H1 (cell line): Measurements from ENCODE around the gene SLC1A2. TPM values are rescaled to one million over a fixed set of nuclear protein-coding genes. Genes with fewer than 3 reads are reported as not detected.

Experiments used
- BCL11A ChIP-seq, 2 experiments: IDR thresholded peaks; one replicate each; pipeline ENCODE4 v1.6.1; 2011; ENCODE audit warnings: low read depth in 2 of 2, low read length in 2 of 2, mild to moderate bottlenecking in 2 of 2
- GABPA ChIP-seq: IDR thresholded peaks from 2 replicates; pipeline ENCODE4 v1.6.1; 2011; ENCODE audit warnings: mild to moderate bottlenecking, low read length, moderate library complexity, borderline replicate concordance; ENCODE audit not compliant: insufficient read depth
- polyA plus RNA-seq, 7 experiments: library from polyadenylated mRNA; depleted of rRNA in 3 of 7; stranded (reverse) in 5 of 7; unstranded in 2 of 7; fragments of >200 nt in 5 of 7; fragments of 200-250 nt in 2 of 7; gene quantifications; 1 replicate in 5 of 7; 2 replicates in 1 of 7; 4 replicates in 1 of 7; pipeline versions ENCODE4 v1.2.1 to v1.2.3, GENCODE V29; 2011 to 2013; ENCODE audit warnings: missing spikeins in 2 of 7, mixed read lengths in 2 of 7
- total RNA-seq: library from RNA; stranded (reverse); fragmentation: NEBNext Ultra II Directional; extraction: Animal tissue kit (Norgen Biotek cat#: 25700); gene quantifications from 2 replicates; pipeline ENCODE4 v1.2.1, GENCODE V29; 2021

Gene SLC1A2
- total and polyA plus RNA-seq, 2 of the 8 experiments (the other 6 are each of a cell fraction or from before 2014, with no cell fraction given) = 0.57 to 1.2 TPM

DNA sequence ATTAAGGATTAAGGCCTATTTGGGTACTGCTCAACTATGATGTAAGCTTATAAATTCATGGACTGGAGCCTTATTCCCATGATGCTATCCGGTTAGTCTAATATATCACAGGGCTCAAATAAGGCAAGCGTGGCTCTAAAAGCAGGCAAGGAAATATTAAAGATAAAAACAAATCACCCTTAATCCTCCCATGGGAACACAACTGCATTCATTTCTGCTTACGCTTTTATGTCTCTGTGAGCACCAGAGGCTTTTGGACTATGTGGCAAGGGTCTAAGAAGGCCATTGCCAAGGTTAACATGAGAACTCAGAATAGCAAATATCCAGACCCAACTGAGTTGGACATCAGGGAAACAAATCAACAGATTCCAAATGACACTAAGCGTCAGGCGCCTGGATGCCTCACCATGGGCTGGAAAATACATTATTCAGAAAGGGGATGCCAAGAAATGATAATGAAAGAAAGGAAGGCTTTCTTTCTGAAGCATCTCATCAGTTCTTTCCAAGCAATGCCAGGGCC, 138.1 kb downstream of the SLC1A2 start (continued):
- TF ChIP-seq BCL11A (IDR thresholded peaks at IDR 0.05; ENCODE audit: low read depth in 2 of 2, low read length in 2 of 2) = no peak
- TF ChIP-seq GABPA = no peak
- TF ChIP-seq, all 59 proteins: peak for 0
